ENCODE results near the gene CHRM1. TPM values are rescaled to one million over a fixed set of nuclear protein-coding genes. Genes with fewer than 3 reads are reported as not detected.

Gene CHRM1
- polyA plus RNA-seq, 1 experiment, result not detected

DNA sequence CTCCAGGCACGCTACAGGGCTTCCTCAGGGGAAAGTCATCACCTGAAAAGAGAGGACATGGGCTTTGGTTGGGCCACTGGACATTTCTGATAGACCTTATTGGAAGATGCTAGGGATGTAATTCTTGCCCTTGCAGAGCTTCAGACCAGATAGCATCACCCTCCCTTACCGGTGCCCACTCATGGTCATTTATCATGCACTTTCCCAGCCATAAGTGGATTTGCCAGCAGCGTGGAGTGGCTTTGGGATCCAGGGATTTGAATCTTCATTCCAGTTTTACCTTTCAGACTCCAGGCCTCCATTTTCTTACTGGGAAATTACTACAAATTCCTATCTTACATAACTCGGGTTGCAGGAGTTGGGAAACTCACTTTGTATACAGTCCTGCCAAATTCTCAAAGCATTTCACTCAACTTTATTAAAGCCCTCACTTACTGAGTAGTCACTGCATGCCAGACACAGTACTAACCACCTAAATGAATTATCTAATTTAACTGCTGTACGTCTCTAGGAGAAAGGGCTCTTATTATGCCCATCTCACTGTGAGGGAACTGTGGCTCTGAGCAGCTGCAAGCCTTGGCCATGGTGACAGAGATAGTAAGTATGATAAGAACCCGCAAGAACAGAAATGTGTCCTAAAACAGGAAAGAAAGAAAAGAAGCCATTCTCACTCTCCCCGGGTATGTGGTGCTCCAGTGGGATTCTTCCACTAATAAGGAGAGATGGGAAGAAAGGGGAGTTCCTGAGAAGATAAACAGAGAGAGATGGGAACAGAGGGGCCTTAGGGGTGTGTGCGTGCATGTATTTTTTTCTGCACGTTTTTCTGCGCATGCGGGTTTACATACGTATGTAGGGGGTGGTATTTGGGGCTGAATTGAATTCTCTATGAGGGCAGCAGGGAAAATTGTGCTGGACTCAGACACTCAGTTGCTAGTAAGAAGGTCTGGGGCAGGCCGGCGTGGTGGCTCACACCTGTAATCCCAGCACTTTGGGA lies 9.7 kb downstream of the CHRM1 start:
- Histone ChIP-seq H3K27ac (ENCODE audit: low read depth, low read length) (no peak overlapping the region), H3K9me3 (ENCODE audit: control insufficient read depth, insufficient read depth, low read length) (no peaks in the 10 kb centered on the region; the same call in 1 of the 2 replicates), H3K27me3 (ENCODE audit: control insufficient read depth, insufficient read depth, low read length) (peaks cover 9% of the 10 kb centered on the region), H3K4me3 (ENCODE audit: low read depth, low read length) (no peak overlapping the region)
- ChIA-PET POLR2A (no interaction called here), CTCF (interaction anchor here (0.7 to 14.6 kb wide), 2 partner anchors 110 to 118 kb away, joined by 3 to 567 read pairs; no protein-coding TSS in a partner anchor)
- DNase-seq (ENCODE audit: low read depth, low spot score), result no peak
- TF ChIP-seq, protein P1, sequence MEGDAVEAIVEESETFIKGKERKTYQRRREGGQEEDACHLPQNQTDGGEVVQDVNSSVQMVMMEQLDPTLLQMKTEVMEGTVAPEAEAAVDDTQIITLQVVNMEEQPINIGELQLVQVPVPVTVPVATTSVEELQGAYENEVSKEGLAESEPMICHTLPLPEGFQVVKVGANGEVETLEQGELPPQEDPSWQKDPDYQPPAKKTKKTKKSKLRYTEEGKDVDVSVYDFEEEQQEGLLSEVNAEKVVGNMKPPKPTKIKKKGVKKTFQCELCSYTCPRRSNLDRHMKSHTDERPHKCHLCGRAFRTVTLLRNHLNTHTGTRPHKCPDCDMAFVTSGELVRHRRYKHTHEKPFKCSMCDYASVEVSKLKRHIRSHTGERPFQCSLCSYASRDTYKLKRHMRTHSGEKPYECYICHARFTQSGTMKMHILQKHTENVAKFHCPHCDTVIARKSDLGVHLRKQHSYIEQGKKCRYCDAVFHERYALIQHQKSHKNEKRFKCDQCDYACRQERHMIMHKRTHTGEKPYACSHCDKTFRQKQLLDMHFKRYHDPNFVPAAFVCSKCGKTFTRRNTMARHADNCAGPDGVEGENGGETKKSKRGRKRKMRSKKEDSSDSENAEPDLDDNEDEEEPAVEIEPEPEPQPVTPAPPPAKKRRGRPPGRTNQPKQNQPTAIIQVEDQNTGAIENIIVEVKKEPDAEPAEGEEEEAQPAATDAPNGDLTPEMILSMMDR (IDR thresholded peaks at IDR 0.05; ENCODE audit: low read depth, low read length), result no peak

- H3K4me3 ChIP-seq (ENCODE audit: low read depth, low read length), result no peak overlapping the region
- ChIA-PET POLR2A (no interaction called here), CTCF (interaction anchor here (0.7 to 14.6 kb wide), 2 partner anchors 111 to 120 kb away, joined by 3 to 567 read pairs; no protein-coding TSS in a partner anchor)
- H3K27ac ChIP-seq (ENCODE audit: low read depth, low read length), result no peak overlapping the region
- DNase-seq (ENCODE audit: low read depth, low spot score), result no peak
- H3K9me3 ChIP-seq (ENCODE audit: control insufficient read depth, insufficient read depth, low read length), result no peaks in the 10 kb centered on the region; the same call in 1 of the 2 replicates
- TF ChIP-seq, protein P1 (IDR thresholded peaks at IDR 0.05; ENCODE audit: low read depth, low read length), result no peak
- H3K27me3 ChIP-seq (ENCODE audit: control insufficient read depth, insufficient read depth, low read length), result peaks cover 11% of the 10 kb centered on the region
Observed at GRCh38 chr11:62910141-62910882, 10.9 kb downstream of the CHRM1 start.

- H3K9me3 ChIP-seq (ENCODE audit: control insufficient read depth, insufficient read depth, low read length), result no peaks in the 10 kb centered on the region; the same call in 1 of the 2 replicates
- ChIA-PET CTCF (interaction anchor here (0.5 to 14.6 kb wide), 8 partner anchors 13 to 126 kb away, joined by 3 to 567 read pairs (median 3); partner anchors contain the start of gene SLC22A8), POLR2A (interaction anchor here (0.5 kb wide), 1 partner anchor 65 kb away, joined by 5 read pairs; no protein-coding TSS in a partner anchor)
- no peak overlapping the region for H3K27ac ChIP-seq (ENCODE audit: low read depth, low read length)
- DNase-seq (ENCODE audit: low read depth, low spot score), result peak; percentile 39
- TF ChIP-seq, protein P1 (IDR thresholded peaks at IDR 0.05; ENCODE audit: low read depth, low read length), result peak; percentile 77
- peaks cover 11% of the 10 kb centered on the region for H3K27me3 ChIP-seq (ENCODE audit: control insufficient read depth, insufficient read depth, low read length)
- no peak overlapping the region for H3K4me3 ChIP-seq (ENCODE audit: low read depth, low read length)
Observed at GRCh38 chr11:62909107-62909894, 11.9 kb downstream of the CHRM1 start.

DNA sequence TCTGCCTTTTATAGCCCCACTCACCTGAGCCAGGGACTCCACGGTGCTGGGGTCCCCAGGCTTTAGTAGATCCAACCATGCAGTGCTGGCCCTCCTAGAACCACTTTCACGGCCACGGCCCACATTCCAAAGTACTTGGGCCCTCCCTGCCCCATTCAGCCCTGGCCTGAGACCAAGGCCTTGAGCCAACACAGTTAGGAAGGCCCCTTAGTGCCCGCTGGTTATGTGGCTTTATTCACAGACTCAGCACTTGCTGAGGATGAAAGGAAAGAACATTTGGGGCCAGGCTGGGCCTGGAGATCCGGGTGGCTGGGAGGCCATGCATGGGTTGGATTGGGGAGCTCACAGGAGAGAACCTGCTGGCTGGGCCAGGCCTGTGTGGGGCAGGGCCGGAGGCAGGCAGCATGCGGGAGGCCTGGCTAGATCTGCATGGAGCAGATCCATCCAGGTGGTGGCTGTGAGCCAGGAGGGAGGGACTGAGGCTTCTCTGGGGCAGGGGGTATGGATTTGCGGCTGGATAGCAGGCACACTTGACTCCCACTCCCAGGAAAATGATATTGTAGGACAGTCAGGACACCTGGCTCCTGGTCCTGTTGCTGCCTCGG lies 12.6 kb downstream of the CHRM1 start:
- Histone ChIP-seq H3K9me3 (ENCODE audit: control insufficient read depth, insufficient read depth, low read length) (no peaks in the 10 kb centered on the region; the same call in 1 of the 2 replicates), H3K27ac (ENCODE audit: low read depth, low read length) (no peak overlapping the region), H3K4me3 (ENCODE audit: low read depth, low read length) (no peak overlapping the region), H3K27me3 (ENCODE audit: control insufficient read depth, insufficient read depth, low read length) (peaks cover 11% of the 10 kb centered on the region)
- CTCF ChIA-PET, result interaction anchor here (0.5 to 14.6 kb wide), 9 partner anchors 14 to 127 kb away, joined by 3 to 567 read pairs (median 3); partner anchors contain the start of gene SLC22A8
- TF ChIP-seq, protein P1 (IDR thresholded peaks at IDR 0.05; ENCODE audit: low read depth, low read length), result no peak
- DNase-seq (ENCODE audit: low read depth, low spot score), result no peak
- POLR2A ChIA-PET, result no interaction called here
